IPS DF 6.9 (cell line): Measurements from ENCODE around the gene ADAMTS14.

ENCODE experiments used
- DNase-seq: peaks from one replicate; pipeline ENCODE4 v3.0.0-alpha.2; 2013; ENCODE audit warnings: low read depth, low spot score
- H3K27ac ChIP-seq: one replicate; pipeline ENCODE4 v1.5.1; 2013; ENCODE audit warnings: low read length, control low read depth
- H3K27me3 ChIP-seq: 2 replicates; pipeline ENCODE4 v1.6.1; 2013; ENCODE audit warnings: mild to moderate bottlenecking, low read length; ENCODE audit not compliant: control insufficient read depth, insufficient read depth
- H3K36me3 ChIP-seq: 2 replicates; pipeline ENCODE4 v1.6.1; 2013; ENCODE audit warnings: low read length; ENCODE audit not compliant: control insufficient read depth, insufficient read depth
- H3K4me1 ChIP-seq: 2 replicates; pipeline ENCODE4 v1.6.1; 2013; ENCODE audit warnings: low read length; ENCODE audit not compliant: control insufficient read depth, insufficient read depth
- H3K4me3 ChIP-seq: 2 replicates; pipeline ENCODE4 v1.5.1; 2013; ENCODE audit warnings: mild to moderate bottlenecking, low read length
- H3K9me3 ChIP-seq: 2 replicates; pipeline ENCODE4 v1.6.1; 2013; ENCODE audit warnings: low read length, inconsistent platforms; ENCODE audit not compliant: control insufficient read depth, insufficient read depth
- WGBS: extraction: QIAGEN DNeasy Blood & Tissue Kit; methylation state at CpG from one replicate; pipeline ENCODE4 v1.1.7; 2013; ENCODE audit warnings: mixed read lengths, missing lambda C conversion rate; ENCODE audit not compliant: insufficient read length, insufficient coverage; 5-methylcytosine and 5-hydroxymethylcytosine counted together

The ADAMTS14 gene

DNA sequence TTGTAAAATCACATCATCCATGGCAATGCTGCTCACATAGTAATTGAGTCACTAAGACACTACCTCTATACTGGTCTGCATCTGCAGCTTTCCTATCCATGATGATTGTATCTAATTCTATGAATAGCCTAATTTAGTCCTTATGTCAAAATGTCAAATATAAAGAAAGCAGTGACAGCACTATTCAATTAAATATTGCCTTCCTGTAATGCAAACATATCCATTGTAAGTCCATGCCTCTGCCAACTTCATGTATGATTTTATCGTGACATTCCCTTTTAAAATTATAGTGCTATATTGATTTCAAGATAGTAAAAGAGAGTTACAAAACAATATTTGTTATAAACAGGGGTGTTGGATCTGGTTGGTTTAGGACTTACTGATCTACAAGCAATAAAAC is 138.7 kb downstream of the ADAMTS14 start:
- no peaks in the 10 kb centered on the region for H3K36me3 ChIP-seq
- H3K4me3 ChIP-seq: no peak overlapping the region
- no CpG with 5 or more reads among the region's 1 CpG for WGBS
- H3K27ac ChIP-seq: no peak overlapping the region
- no peak for DNase-seq
- no peaks in the 10 kb centered on the region for H3K9me3 ChIP-seq
- H3K27me3 ChIP-seq: no peaks in the 10 kb centered on the region
- H3K4me1 ChIP-seq: peaks cover 1% of the 10 kb centered on the region; the same call in 1 of the 2 replicates

DNA sequence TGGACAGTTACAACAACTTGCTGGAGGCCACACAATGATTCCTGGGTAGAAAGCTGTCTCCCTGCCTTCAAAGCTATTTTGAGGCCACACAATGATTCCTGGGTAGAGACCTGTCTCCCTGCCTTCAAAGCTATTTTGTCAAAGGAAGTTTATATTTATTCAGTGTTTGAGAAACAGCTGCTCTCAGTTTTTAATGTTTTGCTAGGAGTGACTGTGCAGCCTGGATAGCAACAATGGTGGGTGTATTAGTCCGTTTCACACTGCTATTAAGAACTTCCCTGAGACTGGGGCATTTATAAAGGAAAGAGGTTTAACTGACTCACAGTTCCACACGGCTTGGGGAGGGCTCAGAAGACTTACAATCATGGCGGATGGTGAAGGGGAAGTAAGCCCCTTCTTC is 139.6 kb downstream of the ADAMTS14 start:
- no peaks in the 10 kb centered on the region for H3K36me3 ChIP-seq
- no peaks in the 10 kb centered on the region for H3K27me3 ChIP-seq
- H3K9me3 ChIP-seq: no peaks in the 10 kb centered on the region
- no CpG with 5 or more reads among the region's 3 CpGs for WGBS
- peaks cover under 1% of the 10 kb centered on the region; the same call in 1 of the 2 replicates for H3K4me1 ChIP-seq
- no peak overlapping the region for H3K4me3 ChIP-seq
- H3K27ac ChIP-seq: no peak overlapping the region
- DNase-seq: no peak
